Breast epithelium (tissue), 4 donors: ENCODE data around the gene ERFL. TPM values are rescaled to one million over a fixed set of nuclear protein-coding genes. Genes with fewer than 3 reads are reported as not detected.

Source experiments
- DNase-seq, 2 donors: peaks; one replicate each; pipeline ENCODE4 v3.0.0-alpha.2; 2019; ENCODE audit warnings: low spot score in 2 of 2
- H3K27ac ChIP-seq, 2 donors: fragments of 200-600 bp; sonication (generic) in 1 of 2; one replicate each; pipeline ENCODE4 v1.5.1; 2016 to 2019; ENCODE audit warnings: mild to moderate bottlenecking in 1 of 2
- H3K27me3 ChIP-seq, 2 donors: fragments of 200-600 bp; sonication (generic) in 1 of 2; one replicate each; pipeline versions ENCODE4 v1.5.1 to v1.6.0; 2017 to 2019; ENCODE audit warnings: control low read depth in 1 of 2, mild to moderate bottlenecking in 1 of 2
- H3K36me3 ChIP-seq: fragments of 200-600 bp; one replicate; pipeline ENCODE4 v1.5.1; 2019
- H3K4me1 ChIP-seq, 2 donors: fragments of 200-600 bp; sonication (generic); one replicate each; pipeline ENCODE4 v1.5.1; 2016 to 2019; ENCODE audit warnings: control low read depth in 1 of 2
- H3K4me3 ChIP-seq, 3 donors: fragments of 200-600 bp; sonication (generic); 1 replicate in 2 of 3; 2 replicates in 1 of 3; pipeline ENCODE4 v1.5.1; 2016 to 2019; ENCODE audit warnings: mild to moderate bottlenecking in 3 of 3, moderate library complexity in 2 of 3
- H3K9me3 ChIP-seq, 2 donors: fragments of 200-600 bp; sonication (generic) in 1 of 2; one replicate each; pipeline ENCODE4 v1.5.1; 2016 to 2019; ENCODE audit warnings: control low read depth in 1 of 2
- CTCF ChIP-seq, 3 donors: fragments of 450-650 bp; IDR thresholded peaks; one replicate each; pipeline ENCODE4 v1.5.1; 2016 to 2017; ENCODE audit warnings: antibody characterized with exemption in 3 of 3, mild to moderate bottlenecking in 3 of 3, moderate library complexity in 3 of 3
- POLR2A ChIP-seq: fragments of 450-650 bp; IDR thresholded peaks from one replicate; pipeline ENCODE4 v1.6.1; 2016; ENCODE audit warnings: antibody characterized with exemption, mild to moderate bottlenecking, moderate library complexity
- POLR2AphosphoS5 ChIP-seq, 3 donors: sonication (generic); formaldehyde crosslinking; IDR thresholded peaks; one replicate each; pipeline ENCODE4 v1.6.1; 2017; ENCODE audit warnings: antibody characterized with exemption in 3 of 3
- intact Hi-C: fragments of 100-400 bp; cut with DNase I; formaldehyde crosslinking; loops from one replicate; pipeline ENCODE4 v1.15.1; 2023; ENCODE audit warnings: low total_unique reads
- total RNA-seq, 3 donors: library from RNA; depleted of rRNA; stranded (reverse); fragments of >200 nt; gene quantifications; one replicate each; pipeline ENCODE4 v1.1.0, GENCODE V29; 2016

ERFL gene
- total RNA-seq, 3 donors from 2014 or later, result 0.15 TPM; not detected in 2

- no peak overlapping the region for H3K4me3 ChIP-seq
- H3K27me3 ChIP-seq, result no peaks in the 10 kb centered on the region
- H3K36me3 ChIP-seq, result no peaks in the 10 kb centered on the region
- DNase-seq, result no peak
- intact Hi-C loops, result no loop called here
- H3K9me3 ChIP-seq, result no peaks in the 10 kb centered on the region
- TF ChIP-seq CTCF (IDR thresholded peaks at IDR 0.05) (no peak), POLR2A (no peak), POLR2AphosphoS5 (IDR thresholded peaks at IDR 0.05) (no peak)
- no peak overlapping the region for H3K27ac ChIP-seq
- H3K4me1 ChIP-seq, result peaks cover 0 to 6% of the 10 kb centered on the region in 2 donors
These were observed 47.9 kb downstream of the ERFL start for GRCh38 chr19:41880329-41880708.

- Histone ChIP-seq H3K27ac (no peak overlapping the region), H3K4me3 (no peak overlapping the region), H3K36me3 (no peaks in the 10 kb centered on the region), H3K27me3 (no peaks in the 10 kb centered on the region), H3K4me1 (peaks cover 0 to 1% of the 10 kb centered on the region in 2 donors), H3K9me3 (no peaks in the 10 kb centered on the region)
- no peak for DNase-seq
- no peak for TF ChIP-seq CTCF (IDR thresholded peaks at IDR 0.05)
- TF ChIP-seq POLR2A, result no peak
- no peak for TF ChIP-seq POLR2AphosphoS5 (IDR thresholded peaks at IDR 0.05)
- intact Hi-C loops, result no loop called here
These were observed 48.5 kb downstream of the ERFL start for GRCh38 chr19:41879670-41880328.

DNA sequence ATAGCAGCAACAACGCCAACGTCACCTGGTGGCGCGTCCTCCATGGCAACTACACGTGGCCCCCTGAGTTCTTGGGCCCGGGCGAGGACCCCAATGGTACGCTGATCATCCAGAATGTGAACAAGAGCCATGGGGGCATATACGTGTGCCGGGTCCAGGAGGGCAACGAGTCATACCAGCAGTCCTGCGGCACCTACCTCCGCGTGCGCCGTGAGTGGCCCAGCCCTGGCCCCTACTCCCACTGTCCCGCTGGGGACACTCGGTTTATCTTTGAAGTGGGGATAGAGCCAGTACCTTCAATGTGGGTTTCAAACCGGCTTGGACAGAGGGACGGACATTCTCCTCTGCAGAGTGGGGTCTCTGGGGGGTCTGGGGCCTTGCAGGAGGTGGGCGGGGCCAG is 49.2 kb downstream of the ERFL start:
- intact Hi-C loops, result no loop called here
- no peak for TF ChIP-seq CTCF (IDR thresholded peaks at IDR 0.05)
- TF ChIP-seq POLR2A, result no peak
- no peak for TF ChIP-seq POLR2AphosphoS5 (IDR thresholded peaks at IDR 0.05)
- no peak for DNase-seq
- no peaks in the 10 kb centered on the region for H3K27me3 ChIP-seq
- no peak overlapping the region for H3K27ac ChIP-seq
- no peaks in the 10 kb centered on the region for H3K4me1 ChIP-seq
- no peaks in the 10 kb centered on the region for H3K36me3 ChIP-seq
- no peak overlapping the region for H3K4me3 ChIP-seq
- H3K9me3 ChIP-seq, result no peaks in the 10 kb centered on the region

DNA sequence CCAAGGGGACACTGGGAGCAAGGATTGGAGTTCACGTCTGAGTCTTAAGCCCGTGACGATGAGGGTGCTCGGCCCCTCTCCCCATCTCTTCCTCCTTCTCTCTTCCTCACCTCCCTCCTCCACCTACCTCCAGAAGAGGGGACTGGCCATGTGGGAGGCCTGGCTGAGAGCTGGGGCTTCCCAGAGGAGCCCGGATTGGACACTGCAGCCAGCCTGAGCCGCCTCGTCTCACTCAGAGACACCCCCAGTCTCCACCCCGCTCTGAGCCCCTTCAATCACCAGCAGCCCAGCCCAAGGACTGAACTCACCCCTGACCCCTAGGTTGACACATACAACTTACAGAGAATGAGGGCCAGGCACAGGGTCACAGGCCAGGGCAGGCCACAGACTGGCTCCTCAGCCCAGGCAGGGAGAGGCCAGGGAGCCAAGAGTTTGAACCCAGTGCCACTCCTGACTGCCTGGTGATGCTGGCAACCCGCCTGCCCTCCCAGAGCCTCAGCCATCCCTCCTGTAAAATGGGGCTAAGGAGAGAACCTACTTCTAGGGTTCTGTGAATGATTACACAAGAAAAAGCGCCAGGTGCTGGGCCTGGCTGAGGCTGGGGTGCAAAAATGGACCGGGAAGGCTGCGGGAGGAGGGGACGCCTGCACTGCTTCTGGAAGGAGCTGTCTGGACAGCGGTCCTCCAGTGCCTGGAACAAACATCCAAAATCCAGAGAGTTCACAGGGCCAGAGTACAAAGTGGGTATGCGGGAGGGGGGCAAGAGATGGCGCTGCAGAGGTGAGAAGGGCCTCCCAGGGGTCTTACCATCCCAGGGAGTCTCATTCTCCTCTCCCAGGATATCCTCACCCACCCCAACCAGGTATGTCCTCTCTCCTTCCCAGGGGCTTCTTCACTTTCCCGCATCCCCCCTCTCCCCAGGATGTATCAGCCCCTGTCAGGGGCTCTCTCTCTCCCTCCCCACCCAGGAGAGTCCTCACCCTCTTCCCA is 50.0 kb downstream of the ERFL start:
- H3K4me3 ChIP-seq, result no peak overlapping the region
- H3K36me3 ChIP-seq, result no peaks in the 10 kb centered on the region
- DNase-seq, result no peak
- H3K4me1 ChIP-seq, result no peaks in the 10 kb centered on the region
- H3K27ac ChIP-seq, result no peak overlapping the region
- H3K27me3 ChIP-seq, result no peaks in the 10 kb centered on the region
- H3K9me3 ChIP-seq, result no peaks in the 10 kb centered on the region
- TF ChIP-seq CTCF (IDR thresholded peaks at IDR 0.05) (no peak), POLR2AphosphoS5 (IDR thresholded peaks at IDR 0.05) (no peak), POLR2A (no peak)
- intact Hi-C loops, result no loop called here
